ENCODE results near the gene VAC14.

The VAC14 gene

DNA sequence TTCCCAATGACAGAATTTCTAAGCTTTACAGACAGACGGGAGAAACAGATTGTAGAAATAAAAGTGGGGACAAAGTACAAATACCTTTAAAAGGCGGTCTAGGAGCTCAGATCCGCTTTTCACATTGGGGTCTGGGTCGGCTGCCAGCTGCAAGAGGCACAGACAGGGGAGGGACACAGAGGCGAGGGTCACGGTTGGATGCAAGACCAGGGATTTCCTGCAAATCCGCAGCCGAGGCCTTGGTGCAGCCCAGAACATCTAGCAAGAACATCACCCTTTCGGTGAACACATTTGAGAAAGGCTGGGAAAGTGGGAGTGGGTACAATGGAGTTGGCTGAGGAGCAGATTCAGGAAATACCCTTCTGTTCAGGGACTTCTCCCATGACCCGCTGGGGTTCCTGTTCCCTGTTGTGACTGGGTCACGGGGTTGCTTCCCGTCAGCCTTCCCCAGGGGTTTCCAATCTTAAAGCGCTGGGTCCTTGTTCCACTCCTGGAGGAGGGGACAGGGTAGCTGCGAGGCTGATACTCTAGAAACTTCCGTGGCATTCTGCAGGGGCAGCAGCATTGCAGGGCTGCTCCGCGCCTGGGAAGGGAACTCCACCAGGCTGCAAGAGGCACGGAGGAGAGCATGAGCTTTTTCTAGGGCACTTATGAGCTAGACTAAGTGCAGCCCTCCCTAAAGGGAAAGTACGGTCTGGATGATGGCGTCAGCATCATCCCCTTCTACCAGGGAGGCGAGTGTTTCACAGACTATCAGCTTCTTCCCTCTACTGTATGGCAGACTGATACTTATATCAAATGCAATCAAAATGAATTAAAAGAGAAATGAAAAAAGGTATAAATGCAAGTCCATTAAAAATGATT, 16.0 kb downstream of the VAC14 start:
- no peak for DNase-seq

DNA sequence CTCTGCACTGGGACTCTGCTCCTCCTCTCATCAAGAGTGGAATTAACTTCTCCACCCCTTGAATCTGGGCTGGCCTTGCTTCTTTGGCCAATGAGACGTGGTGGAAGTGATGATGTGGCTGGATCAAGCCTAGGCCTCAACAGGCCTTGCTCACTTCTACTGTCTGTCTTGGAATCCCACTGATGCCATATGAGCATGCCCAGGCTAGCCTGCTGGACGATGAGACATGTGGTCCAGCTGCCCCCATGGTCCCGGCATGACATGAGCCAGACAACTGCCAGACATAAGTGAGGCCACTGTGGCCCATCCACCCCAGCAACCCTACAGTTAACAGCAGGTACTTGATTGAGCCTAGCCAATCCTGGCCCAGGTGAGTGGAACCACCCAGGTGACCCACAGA, 18.7 kb downstream of the VAC14 start:
- DNase-seq = no peak

GRCh38 chr16:70781800-70782199, 19.2 kb downstream of the VAC14 start:
- no peak for DNase-seq

- no peak for DNase-seq
Observed at GRCh38 chr16:70780546-70780945, 20.4 kb downstream of the VAC14 start.

GRCh38 chr16:70779361-70779760, 21.6 kb downstream of the VAC14 start:
- no peak for DNase-seq

GRCh38 chr16:70778901-70779309, 22.1 kb downstream of the VAC14 start:
- DNase-seq = no peak

GRCh38 chr16:70777973-70778406, 23.0 kb downstream of the VAC14 start:
- DNase-seq = no peak

DNA sequence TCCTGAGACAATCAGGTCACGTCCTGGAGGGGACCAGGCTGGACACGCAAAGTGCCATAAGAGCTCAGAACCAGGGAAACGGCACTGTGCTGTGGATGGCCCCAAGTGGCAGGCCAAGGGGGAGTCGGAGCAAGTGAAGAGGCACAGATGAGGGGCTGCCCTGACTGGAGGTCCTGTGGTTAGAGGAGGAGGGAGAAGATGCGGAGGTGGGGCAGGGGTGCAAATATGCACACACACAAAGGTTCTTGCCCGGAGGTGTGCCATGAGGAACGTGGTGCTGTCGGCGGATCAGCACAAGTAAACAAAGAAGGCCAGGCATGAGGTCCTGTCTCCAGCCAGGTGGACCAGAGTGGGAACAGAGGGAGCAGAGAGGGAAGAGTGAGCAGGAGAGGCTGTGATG, 23.5 kb downstream of the VAC14 start:
- DNase-seq = no peak

- DNase-seq = no peak
Observed at GRCh38 chr16:70775399-70775798, 25.6 kb downstream of the VAC14 start.

DNA sequence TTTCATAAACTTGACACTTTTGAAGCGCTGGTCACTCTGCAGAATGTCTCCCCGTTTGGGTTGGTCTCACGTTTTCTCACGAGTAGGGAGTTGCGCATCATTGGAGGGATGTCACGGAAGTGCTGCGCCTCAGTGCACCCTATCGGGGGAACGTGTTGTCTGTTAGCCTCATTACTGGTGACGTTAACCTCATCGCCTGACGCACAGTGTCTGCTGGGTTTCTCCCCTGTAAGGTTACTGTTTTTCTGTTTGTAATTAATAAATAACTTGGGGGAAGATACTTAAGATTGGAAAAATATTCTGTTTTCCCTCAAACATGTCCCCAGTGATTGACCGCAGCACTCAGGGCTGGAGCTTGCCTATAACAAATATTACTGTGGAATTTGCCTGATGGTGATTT, 26.7 kb downstream of the VAC14 start:
- no peak for DNase-seq

- no peak for DNase-seq
Observed at GRCh38 chr16:70772493-70772892, 28.5 kb downstream of the VAC14 start.

GRCh38 chr16:70770626-70771552, 30.1 kb downstream of the VAC14 start:
- DNase-seq = peak; percentile 49

GRCh38 chr16:70770291-70770625, 30.7 kb downstream of the VAC14 start:
- DNase-seq = no peak

- DNase-seq = no peak
Observed at GRCh38 chr16:70769761-70770160, 31.2 kb downstream of the VAC14 start.

DNA sequence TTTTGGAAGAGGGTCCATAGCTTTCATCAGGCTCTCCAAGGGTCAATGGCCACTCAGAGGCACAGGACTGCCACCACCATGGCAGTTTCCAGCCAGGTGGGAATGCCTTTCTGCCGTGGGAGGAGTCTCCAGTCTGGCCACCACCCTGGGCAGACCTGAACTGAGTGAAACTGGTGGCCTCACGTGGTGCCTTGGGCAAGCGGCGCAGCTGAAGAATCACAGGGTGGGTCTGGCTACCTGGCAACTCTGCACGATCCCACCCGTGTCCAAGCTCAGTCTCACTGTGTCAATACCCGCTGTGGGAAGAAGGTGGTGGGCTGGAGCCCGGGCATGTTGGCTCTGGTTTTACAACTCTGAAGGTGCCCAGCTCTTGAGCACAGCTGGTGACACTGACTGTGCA, 31.8 kb downstream of the VAC14 start:
- no peak for DNase-seq

- no peak for DNase-seq
Observed at GRCh38 chr16:70768203-70768580, 32.8 kb downstream of the VAC14 start.

- no peak for DNase-seq
Observed at GRCh38 chr16:70767377-70768202, 33.4 kb downstream of the VAC14 start.

DNA sequence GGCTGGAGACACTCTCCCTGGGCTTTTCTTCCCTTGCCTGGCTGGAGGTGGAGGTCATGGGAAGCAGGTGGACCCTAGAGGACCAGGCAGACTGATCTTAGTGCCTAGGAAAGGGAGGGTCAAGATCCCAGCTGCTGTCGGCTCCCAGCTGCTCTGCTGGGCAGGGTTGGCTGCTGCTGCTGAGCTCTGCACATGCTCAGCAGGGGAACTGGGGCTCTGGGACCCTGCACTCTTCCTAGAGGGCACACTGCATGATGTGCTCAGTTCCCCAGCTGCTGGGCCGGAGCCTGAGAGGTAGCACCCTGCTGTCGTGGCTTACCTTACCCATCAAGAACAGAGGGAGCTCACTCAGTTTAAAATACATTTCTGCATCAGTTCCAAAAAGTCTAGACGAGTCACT, 34.3 kb downstream of the VAC14 start:
- no peak for DNase-seq

- no peak for DNase-seq
Observed at GRCh38 chr16:70766176-70766575, 34.8 kb downstream of the VAC14 start.

GRCh38 chr16:70765491-70765890, 35.5 kb downstream of the VAC14 start:
- no peak for DNase-seq

- DNase-seq = no peak
Observed at GRCh38 chr16:70764632-70765031, 36.3 kb downstream of the VAC14 start.

DNA sequence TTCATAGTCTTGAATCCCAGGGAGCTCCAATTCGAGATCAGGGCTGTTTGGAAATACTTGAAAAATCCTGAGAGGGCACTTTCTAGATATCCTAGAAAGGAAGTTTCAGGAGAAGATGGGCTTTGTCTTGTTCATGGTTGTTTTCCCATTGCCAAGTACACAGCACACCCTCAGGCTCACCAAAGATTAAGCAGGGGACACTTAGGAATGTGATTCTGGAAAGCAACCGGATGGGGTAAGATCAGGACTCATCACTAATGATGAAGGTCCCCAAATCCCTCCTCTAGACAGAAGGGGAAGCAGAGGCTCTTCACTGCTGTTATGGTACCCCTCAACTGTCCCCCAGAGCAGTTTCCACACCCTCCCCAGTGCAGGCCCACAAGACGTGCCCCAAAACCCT, 40.7 kb downstream of the VAC14 start:
- DNase-seq = no peak

DNA sequence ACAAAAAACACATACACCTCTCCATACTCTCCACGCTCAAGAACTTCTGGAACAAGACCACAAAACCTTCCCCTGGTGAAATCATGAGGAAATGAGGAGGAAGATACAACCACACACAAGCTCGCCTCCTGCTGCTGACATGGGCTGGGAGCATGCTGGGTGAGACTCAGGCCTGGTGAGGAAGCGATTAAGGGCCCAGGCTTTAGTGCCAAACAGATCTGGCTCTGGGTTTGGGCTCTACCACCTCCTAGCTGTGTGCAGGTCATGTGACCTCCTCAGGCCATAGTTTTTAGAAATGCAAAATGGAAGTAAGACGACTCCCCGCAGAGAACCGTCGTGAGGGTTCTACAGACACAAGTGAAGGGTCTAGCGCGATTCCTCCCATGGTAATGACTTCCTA, 41.3 kb downstream of the VAC14 start:
- DNase-seq = no peak
